GM18507 (cell line): ENCODE results near the gene RPL36AL.

Experiments
- DNase-seq: peaks from one replicate; pipeline ENCODE4 v3.0.0; 2011; ENCODE audit warnings: low read depth; ENCODE audit not compliant: insufficient read length; ENCODE audit errors: extremely low spot score
- FAIRE-seq: peaks from 2 replicates; lab custom pipeline; 2011; peaks lifted over from hg19 to GRCh38; lab: Jason Lieb, UNC

Gene RPL36AL

DNA sequence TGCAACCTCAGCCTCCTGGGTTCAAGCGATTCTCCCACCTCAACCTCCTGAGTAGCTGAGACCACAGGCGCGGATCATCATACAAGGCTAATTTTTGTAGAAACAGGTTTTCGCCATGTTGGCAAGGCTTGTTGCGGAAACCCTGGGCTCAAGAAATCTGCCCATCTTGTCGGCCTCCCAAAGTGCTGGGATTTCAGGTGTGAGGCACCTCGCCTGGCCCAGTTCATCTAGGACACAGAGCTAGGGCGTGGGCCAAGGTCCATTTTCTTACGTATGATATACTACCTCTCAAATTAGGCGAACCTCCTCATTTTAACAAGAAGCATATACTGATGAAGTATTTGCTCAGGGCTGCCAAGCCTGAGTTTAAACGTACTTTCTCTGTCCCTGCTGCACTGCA is 36.4 kb downstream of the RPL36AL start:
- no peak for FAIRE-seq

GRCh38 chr14:49583629-49584028 is 36.8 kb downstream of the RPL36AL start:
- no peak for FAIRE-seq
- DNase-seq = no peak

More for the DNA sequence above, 36.4 kb downstream of the RPL36AL start:
- DNase-seq = no peak

GRCh38 chr14:49582113-49582977 is 38.1 kb downstream of the RPL36AL start:
- DNase-seq = no peak

GRCh38 chr14:49581209-49582112 is 39.0 kb downstream of the RPL36AL start:
- FAIRE-seq (no peak), DNase-seq (no peak)

More at GRCh38 chr14:49582113-49582977, 38.1 kb downstream of the RPL36AL start:
- no peak for FAIRE-seq

DNA sequence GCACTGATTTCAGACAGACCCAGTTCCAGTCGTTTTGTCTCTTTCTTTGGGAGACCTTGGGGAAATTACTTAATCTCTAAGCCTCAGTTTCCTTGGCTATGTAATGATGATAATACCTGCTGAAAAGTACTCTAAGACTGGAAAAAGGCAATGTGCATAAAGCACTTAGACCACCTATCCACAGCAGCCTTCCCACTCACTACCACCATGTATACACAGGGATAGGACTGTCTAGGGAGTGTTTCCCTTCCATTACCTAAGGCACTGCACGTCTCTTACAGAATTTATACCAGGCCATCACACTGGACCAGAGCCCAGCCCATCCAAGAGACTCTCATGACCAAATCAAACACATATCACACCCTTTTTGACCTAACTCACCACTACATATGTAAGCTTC is 40.6 kb downstream of the RPL36AL start:
- FAIRE-seq = no peak
- no peak for DNase-seq

- no peak for DNase-seq
- no peak for FAIRE-seq
Observed at GRCh38 chr14:49578141-49578540, 42.3 kb downstream of the RPL36AL start.

- no peak for FAIRE-seq
- DNase-seq = no peak
Observed at GRCh38 chr14:49574038-49574437, 46.4 kb downstream of the RPL36AL start.

DNA sequence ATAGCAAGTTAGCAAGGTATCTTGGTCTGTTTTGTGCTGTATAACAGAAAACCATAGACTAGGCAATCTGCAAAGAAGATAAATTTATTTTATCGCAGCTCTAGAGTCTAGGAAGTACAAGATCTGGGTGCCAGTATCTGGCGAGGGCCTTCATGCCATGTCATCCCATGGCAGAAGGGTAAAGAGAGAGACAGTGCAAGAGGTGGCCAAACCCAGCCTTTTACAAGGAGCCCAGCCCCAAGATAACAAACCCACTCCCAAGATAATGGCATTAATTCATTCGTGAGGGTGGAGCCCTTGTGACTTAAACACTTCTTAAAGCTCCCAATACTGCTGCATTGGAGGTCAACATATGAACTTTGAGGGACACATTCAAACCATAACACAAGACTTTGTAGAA is 51.1 kb downstream of the RPL36AL start:
- no peak for FAIRE-seq
- DNase-seq = no peak
